H1 (cell line): Measurements from ENCODE around the gene CUX1. TPM values are rescaled to one million over a fixed set of nuclear protein-coding genes. Genes with fewer than 3 reads are reported as not detected.

ENCODE experiments used
- CTCF ChIA-PET: fragments of 300-600 bp; sonication (Branson Sonifier 250); formaldehyde crosslinking; loops from one replicate; lab custom pipeline; 2021; ENCODE audit not compliant: partially characterized antibody; lab: Charles Lee
- POLR2A ChIA-PET: fragments of 300-600 bp; sonication (Branson Sonifier 250); formaldehyde crosslinking; loops from one replicate; lab custom pipeline; 2021; ENCODE audit warnings: inconsistent platforms; ENCODE audit not compliant: partially characterized antibody; lab: Charles Lee
- DNase-seq, 2 experiments: peaks; one replicate each; pipeline versions ENCODE4 v3.0.0 to v3.0.0-alpha.2; 2010 to 2022; ENCODE audit warnings: low spot score in 2 of 2, low read depth in 1 of 2, mixed read lengths in 1 of 2
- FAIRE-seq: peaks from 2 replicates; lab custom pipeline; 2011; peaks lifted over from hg19 to GRCh38; lab: Jason Lieb, UNC
- H2AFZ ChIP-seq: 2 replicates; pipeline ENCODE4 v1.8.1; 2012; ENCODE audit warnings: low read length, inconsistent platforms
- H2AK5ac ChIP-seq: 2 replicates; pipeline ENCODE4 v1.6.1; 2013; ENCODE audit warnings: low read depth, low read length
- H2BK120ac ChIP-seq: replicated peaks from 2 replicates; pipeline ENCODE3; 2013; ENCODE audit warnings: low read depth, low read length, inconsistent platforms
- H2BK12ac ChIP-seq: 2 replicates; pipeline ENCODE4 v1.6.1; 2013; ENCODE audit warnings: low read depth, low read length
- H2BK15ac ChIP-seq: 2 replicates; pipeline ENCODE4 v1.6.1; 2013; ENCODE audit warnings: low read length
- H2BK20ac ChIP-seq: 2 replicates; pipeline ENCODE4 v1.6.1; 2013; ENCODE audit warnings: low read length
- H2BK5ac ChIP-seq: 2 replicates; pipeline ENCODE4 v1.6.1; 2013; ENCODE audit warnings: low read depth, low read length
- H3K14ac ChIP-seq: 2 replicates; pipeline ENCODE4 v1.6.1; 2013; ENCODE audit warnings: inconsistent platforms; ENCODE audit not compliant: insufficient read length
- H3K18ac ChIP-seq: 2 replicates; pipeline ENCODE4 v1.6.1; 2013; ENCODE audit warnings: low read length; ENCODE audit errors: extremely low read depth
- H3K23ac ChIP-seq: 2 replicates; pipeline ENCODE4 v1.6.1; 2013; ENCODE audit warnings: inconsistent platforms; ENCODE audit not compliant: insufficient read length
- H3K23me2 ChIP-seq: 2 replicates; pipeline ENCODE4 v1.6.1; 2013; ENCODE audit warnings: low read depth, low read length
- H3K27ac ChIP-seq: 2 replicates; pipeline ENCODE4 v1.6.1; 2011; ENCODE audit warnings: low read depth, low read length, inconsistent platforms
- H3K27me3 ChIP-seq, 4 experiments: replicated peaks in 1 of 4; 1 replicate in 1 of 4; 2 replicates in 3 of 4; pipeline versions ENCODE4 v1.6.1 to v1.8.1; 2011 to 2013; ENCODE audit warnings: low read length in 3 of 4, mild to moderate bottlenecking in 3 of 4, inconsistent platforms in 2 of 4, mixed read lengths in 2 of 4, moderate library complexity in 1 of 4; ENCODE audit not compliant: control insufficient read depth in 3 of 4, insufficient read depth in 3 of 4; ENCODE audit errors: extremely low read depth in 1 of 4
- H3K36me3 ChIP-seq, 4 experiments: 2 replicates each; pipeline versions ENCODE4 v1.6.1 to v1.8.1; 2011 to 2013; ENCODE audit warnings: mild to moderate bottlenecking in 4 of 4, low read length in 3 of 4, moderate library complexity in 2 of 4, control low read depth in 1 of 4, inconsistent platforms in 1 of 4; ENCODE audit not compliant: insufficient read depth in 4 of 4, control insufficient read depth in 2 of 4
- H3K4ac ChIP-seq: replicated peaks from 2 replicates; pipeline ENCODE3; 2013; ENCODE audit warnings: low read length, low read depth, mixed read lengths, inconsistent platforms; ENCODE audit not compliant: insufficient read length
- H3K4me1 ChIP-seq, 4 experiments: replicated peaks in 1 of 4; 1 replicate in 1 of 4; 2 replicates in 3 of 4; pipeline versions ENCODE4 v1.6.1 to v1.8.1; 2011 to 2013; ENCODE audit warnings: low read length in 3 of 4, inconsistent platforms in 2 of 4, mixed read lengths in 1 of 4; ENCODE audit not compliant: insufficient read depth in 4 of 4, control insufficient read depth in 3 of 4
- H3K4me2 ChIP-seq, 2 experiments: 2 replicates each; pipeline versions ENCODE4 v1.6.1 to v1.8.1; 2011 to 2013; ENCODE audit warnings: low read depth in 2 of 2, low read length in 2 of 2, control low read depth in 1 of 2, inconsistent platforms in 1 of 2, mild to moderate bottlenecking in 1 of 2; ENCODE audit not compliant: insufficient read depth in 1 of 2
- H3K4me3 ChIP-seq, 4 experiments: fragments of 200-600, 300-600 bp in 1 of 4; sonication (generic), shearing (Covaris generic), sonication (Bioruptor Twin) in 1 of 4; 2 replicates each; pipeline versions ENCODE4 v1.5.1 to v1.8.1; 2011 to 2016; ENCODE audit warnings: low read length in 4 of 4, low read depth in 3 of 4, control low read depth in 2 of 4, inconsistent platforms in 2 of 4, mild to moderate bottlenecking in 2 of 4, mixed read lengths in 1 of 4, moderate library complexity in 1 of 4; ENCODE audit not compliant: insufficient read depth in 2 of 4; ENCODE audit errors: extremely low read depth in 1 of 4
- H3K56ac ChIP-seq: replicated peaks from 2 replicates; pipeline ENCODE3; 2013; ENCODE audit warnings: low read depth, mild to moderate bottlenecking, mixed read lengths, low read length, inconsistent platforms; ENCODE audit not compliant: insufficient read length
- H3K79me1 ChIP-seq: 2 replicates; pipeline ENCODE4 v1.6.1; 2013; ENCODE audit warnings: low read depth, low read length, control low read depth
- H3K79me2 ChIP-seq, 2 experiments: 2 replicates each; pipeline versions ENCODE4 v1.6.1 to v1.8.1; 2012 to 2013; ENCODE audit warnings: low read length in 2 of 2, mild to moderate bottlenecking in 2 of 2, inconsistent platforms in 1 of 2; ENCODE audit not compliant: insufficient read depth in 2 of 2, control insufficient read depth in 1 of 2
- H3K9ac ChIP-seq, 4 experiments: replicated peaks in 1 of 4; 1 replicate in 1 of 4; 2 replicates in 3 of 4; pipeline versions ENCODE4 v1.6.1 to v1.8.1; 2011 to 2013; ENCODE audit warnings: low read depth in 3 of 4, low read length in 3 of 4, control low read depth in 2 of 4, mild to moderate bottlenecking in 2 of 4, moderate library complexity in 2 of 4, inconsistent platforms in 1 of 4; ENCODE audit errors: extremely low read depth in 1 of 4
- H3K9me3 ChIP-seq, 2 experiments: 2 replicates each; pipeline versions ENCODE4 v1.6.1 to v1.8.1; 2012 to 2013; ENCODE audit warnings: mild to moderate bottlenecking in 2 of 2, moderate library complexity in 2 of 2, control low read depth in 1 of 2, inconsistent platforms in 1 of 2, low read depth in 1 of 2, low read length in 1 of 2, mixed read lengths in 1 of 2; ENCODE audit not compliant: insufficient read depth in 2 of 2
- H4K20me1 ChIP-seq, 2 experiments: replicated peaks in 1 of 2; 2 replicates each; pipeline versions ENCODE3 to v1.8.1; 2011 to 2013; ENCODE audit warnings: inconsistent platforms in 2 of 2, low read length in 2 of 2, mild to moderate bottlenecking in 1 of 2; ENCODE audit not compliant: insufficient read depth in 2 of 2, control insufficient read depth in 1 of 2
- H4K5ac ChIP-seq: 2 replicates; pipeline ENCODE4 v1.6.1; 2013; ENCODE audit warnings: low read length, low read depth, mixed read lengths, inconsistent platforms; ENCODE audit not compliant: insufficient read length
- H4K8ac ChIP-seq: 2 replicates; pipeline ENCODE4 v1.8.0; 2013; ENCODE audit warnings: mild to moderate bottlenecking, moderate library complexity, low read length, inconsistent platforms; ENCODE audit not compliant: insufficient read depth; ENCODE audit errors: extremely low read depth
- H4K91ac ChIP-seq: replicated peaks from 2 replicates; pipeline ENCODE3; 2013; ENCODE audit warnings: low read length, mixed read lengths, inconsistent platforms; ENCODE audit not compliant: insufficient read length
- SIN3A ChIP-seq, 2 experiments: IDR thresholded peaks in 1 of 2; conservative IDR thresholded peaks in 1 of 2; 2 replicates each; pipeline ENCODE4 v1.6.1; 2011 to 2012; ENCODE audit warnings: low read length in 2 of 2, improper control_type of control experiment in 1 of 2, low read depth in 1 of 2, mild to moderate bottlenecking in 1 of 2
- USF2 ChIP-seq: IDR thresholded peaks from 2 replicates; pipeline ENCODE4 v1.6.1; 2011; ENCODE audit warnings: low read length, improper control_type of control experiment
- WGBS, 2 experiments: shearing (Covaris generic) in 1 of 2; methylation state at CpG; one replicate each; pipeline versions ENCODE4 v1.1.6 to v1.1.7; 2013 to 2015; ENCODE audit warnings: low lambda C conversion rate in 2 of 2, mixed read lengths in 2 of 2, inconsistent platforms in 1 of 2, low coverage in 1 of 2, missing lambda C conversion rate in 1 of 2; ENCODE audit not compliant: insufficient replicate concordance in 2 of 2, insufficient coverage in 1 of 2, insufficient read length in 1 of 2; ENCODE audit errors: extremely low coverage in 1 of 2, missing lambda C conversion rate in 1 of 2; 5-methylcytosine and 5-hydroxymethylcytosine counted together
- polyA plus RNA-seq, 7 experiments: library from polyadenylated mRNA; depleted of rRNA in 3 of 7; stranded (reverse) in 5 of 7; unstranded in 2 of 7; fragments of >200 nt in 5 of 7; fragments of 200-250 nt in 2 of 7; gene quantifications; 1 replicate in 5 of 7; 2 replicates in 1 of 7; 4 replicates in 1 of 7; pipeline versions ENCODE4 v1.2.1 to v1.2.3, GENCODE V29; 2011 to 2013; ENCODE audit warnings: missing spikeins in 2 of 7, mixed read lengths in 2 of 7
- total RNA-seq: library from RNA; stranded (reverse); fragmentation: NEBNext Ultra II Directional; extraction: Animal tissue kit (Norgen Biotek cat#: 25700); gene quantifications from 2 replicates; pipeline ENCODE4 v1.2.1, GENCODE V29; 2021

Gene CUX1
- total and polyA plus RNA-seq, 2 of the 8 experiments (the other 6 are each of a cell fraction or from before 2014, with no cell fraction given) = 21.6 to 65.9 TPM

- no peak overlapping the region; the same call in 1 of the 2 replicates for H3K18ac ChIP-seq
- no peak overlapping the region for H4K5ac ChIP-seq
- H2AK5ac ChIP-seq = no peak overlapping the region
- no peak overlapping the region for H2BK120ac ChIP-seq
- FAIRE-seq = no peak
- no peak overlapping the region for H3K4me3 ChIP-seq
- no peaks in the 10 kb centered on the region for H3K23me2 ChIP-seq
- no peak overlapping the region for H2BK15ac ChIP-seq
- no peak overlapping the region for H4K91ac ChIP-seq
- TF ChIP-seq SIN3A (conservative IDR thresholded peaks at IDR 0.05 in 1 of 2, IDR thresholded peaks at IDR 0.05 in 1 of 2; ENCODE audit: low read depth in 1 of 2, low read length in 2 of 2) (no peak), USF2 (no peak)
- no peak overlapping the region for H3K9ac ChIP-seq
- H4K20me1 ChIP-seq = peaks cover 10% of the 10 kb centered on the region in 2 experiments
- H3K9me3 ChIP-seq = 0 out of 4 replicates have a peak, but pooled peaks cover 0 to 4% of the 10 kb centered on the region in 2 experiments
- DNase-seq = no peak
- H2AFZ ChIP-seq = no peak overlapping the region
- no peak overlapping the region for H3K4ac ChIP-seq
- H2BK12ac ChIP-seq = peak overlapping the region; percentile 27; the same call in 1 of the 2 replicates
- POLR2A ChIA-PET = no interaction called here
- H3K27me3 ChIP-seq = no peaks in the 10 kb centered on the region
- peak overlapping the region; percentile 19 for H3K56ac ChIP-seq
- no peak overlapping the region for H2BK5ac ChIP-seq
- peaks cover 8 to 22% (median 17%) of the 10 kb centered on the region in 4 experiments for H3K4me1 ChIP-seq
- H2BK20ac ChIP-seq = no peak overlapping the region
- H3K79me1 ChIP-seq = peaks cover 9% of the 10 kb centered on the region
- no peak overlapping the region for H3K14ac ChIP-seq
- H4K8ac ChIP-seq = no peak overlapping the region
- H3K4me2 ChIP-seq = no peak overlapping the region
- H3K27ac ChIP-seq = no peak overlapping the region
- CTCF ChIA-PET = interaction anchor here (1.2 to 1.7 kb wide), 2 partner anchors 16 to 61 kb away, joined by 3 read pairs; no protein-coding TSS in a partner anchor
- WGBS, 2 experiments = 94% methylated on average over 13 of the region's 13 CpGs; no CpG with 5 or more reads in 1 of the 2 experiments
- H3K79me2 ChIP-seq = peaks cover 0 to 42% of the 10 kb centered on the region in 2 experiments; a peak in 1 of 4 replicates
- H3K23ac ChIP-seq = no peak overlapping the region
- H3K36me3 ChIP-seq = no peaks in the 10 kb centered on the region; a peak in 1 of 8 replicates
These were observed 170.1 kb downstream of the CUX1 start for GRCh38 chr7:101987494-101987893.
